Skeletal muscle tissue (tissue), 4 donors: ENCODE results near the gene DIS3L. TPM values are rescaled to one million over a fixed set of nuclear protein-coding genes. Genes with fewer than 3 reads are reported as not detected.
"Not testable (repeated sequence)": the region's sequence is repeated elsewhere in the genome, so short reads cannot be mapped to it uniquely, and the experiment has no call there.

Experiments used
- H3K27ac ChIP-seq: one replicate; pipeline ENCODE4 v1.7.0; 2013; ENCODE audit warnings: mild to moderate bottlenecking, low read depth, low read length, inconsistent platforms
- H3K27me3 ChIP-seq, 3 donors: one replicate each; pipeline ENCODE4 v1.7.0; 2013; ENCODE audit warnings: low read length in 3 of 3; ENCODE audit not compliant: control insufficient read depth in 3 of 3, insufficient read depth in 3 of 3
- H3K36me3 ChIP-seq, 3 donors: one replicate each; pipeline ENCODE4 v1.7.0; 2013; ENCODE audit warnings: low read length in 3 of 3; ENCODE audit not compliant: control insufficient read depth in 3 of 3, insufficient read depth in 3 of 3
- H3K4me1 ChIP-seq, 3 donors: one replicate each; pipeline ENCODE4 v1.7.0; 2013; ENCODE audit warnings: low read length in 3 of 3, mild to moderate bottlenecking in 3 of 3; ENCODE audit not compliant: control insufficient read depth in 3 of 3, insufficient read depth in 3 of 3
- H3K4me3 ChIP-seq, 3 donors: one replicate each; pipeline ENCODE4 v1.7.0; 2013; ENCODE audit warnings: low read length in 3 of 3
- H3K9ac ChIP-seq, 3 donors: one replicate each; pipeline ENCODE4 v1.7.0; 2013; ENCODE audit warnings: low read length in 3 of 3, mild to moderate bottlenecking in 3 of 3, moderate library complexity in 2 of 3, low read depth in 1 of 3
- H3K9me3 ChIP-seq, 3 donors: one replicate each; pipeline ENCODE4 v1.7.0; 2013; ENCODE audit warnings: low read length in 3 of 3; ENCODE audit not compliant: control insufficient read depth in 3 of 3
- total RNA-seq: library from RNA; depleted of rRNA; stranded (reverse); fragments of >200 nt; gene quantifications from one replicate; pipeline ENCODE4 v1.2.3, GENCODE V29; 2014
- donor health status: Osteomylitis.

The DIS3L gene
- total RNA-seq = 28.7 TPM

- Histone ChIP-seq H3K9ac (peak within 1 kb of the TSS; percentile 90 to 96 (median 92)), H3K27me3 (no peaks in the 10 kb centered on the region), H3K4me1 (peaks cover 12 to 18% (median 18%) of the 10 kb centered on the region in 3 donors), H3K36me3 (peaks cover 0 to 4% (median 1%) of the 10 kb centered on the region in 3 donors), H3K4me3 (peak within 1 kb of the TSS; percentile 79 to 86 (median 82)), H3K9me3 (no peaks in the 10 kb centered on the region), H3K27ac (peak within 1 kb of the TSS; percentile 83)
Measured at GRCh38 chr15:66293419-66294156, at the start of gene DIS3L. TSS of gene DIS3L (plus strand) at chr15:66293568. CDS start at chr15:66293597, 29 bp downstream.

GRCh38 chr15:66245832-66246231, 47.5 kb upstream of the DIS3L start:
- H3K9ac ChIP-seq, H3K27ac ChIP-seq, H3K36me3 ChIP-seq, H3K4me1 ChIP-seq, H3K4me3 ChIP-seq, H3K9me3 ChIP-seq: not testable (repeated sequence)
- peaks cover 16 to 26% (median 17%) of the 10 kb centered on the region in 3 donors for H3K27me3 ChIP-seq

GRCh38 chr15:66246937-66247336, 46.4 kb upstream of the DIS3L start:
- Histone ChIP-seq H3K9ac (no peak overlapping the region), H3K36me3 (no peaks in the 10 kb centered on the region), H3K27ac (no peak overlapping the region), H3K27me3 (peaks cover 26 to 31% (median 28%) of the 10 kb centered on the region in 3 donors), H3K9me3 (no peaks in the 10 kb centered on the region), H3K4me3 (no peak overlapping the region), H3K4me1 (no peaks in the 10 kb centered on the region)

DNA sequence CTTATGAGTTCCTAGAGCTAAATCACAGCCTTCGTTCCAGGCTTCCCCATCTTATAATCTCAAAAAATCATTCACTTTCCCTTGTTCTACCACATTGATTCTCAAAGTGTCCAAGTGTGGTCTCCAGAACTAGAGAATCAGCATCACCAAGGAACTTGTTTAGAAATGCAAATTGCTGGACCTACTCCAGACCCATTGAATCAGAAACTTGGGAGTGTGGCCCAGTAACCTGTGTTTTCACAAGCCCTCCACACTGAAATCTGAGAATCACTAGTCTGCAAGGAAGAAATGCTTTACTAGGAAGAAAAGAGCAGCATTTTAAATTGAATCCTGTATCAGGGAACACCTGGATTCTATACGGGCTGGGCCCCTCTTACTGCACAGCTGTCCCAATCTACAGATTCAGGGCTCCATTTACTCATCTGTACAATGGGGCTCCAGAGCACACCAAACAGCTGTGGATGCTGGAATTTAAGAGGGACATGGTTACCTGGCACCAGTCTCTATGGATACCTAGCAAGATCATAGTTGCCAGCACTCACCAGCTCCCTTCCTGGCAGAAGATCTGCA, 43.7 kb upstream of the DIS3L start:
- Histone ChIP-seq H3K4me3 (no peak overlapping the region), H3K27me3 (peaks cover 46 to 49% (median 47%) of the 10 kb centered on the region in 3 donors), H3K36me3 (no peaks in the 10 kb centered on the region), H3K4me1 (peaks cover 12 to 22% (median 17%) of the 10 kb centered on the region in 3 donors), H3K9me3 (no peaks in the 10 kb centered on the region), H3K27ac (no peak overlapping the region), H3K9ac (no peak overlapping the region)

- Histone ChIP-seq H3K27ac (no peak overlapping the region), H3K36me3 (no peaks in the 10 kb centered on the region), H3K9ac (no peak overlapping the region), H3K9me3 (no peaks in the 10 kb centered on the region), H3K27me3 (peaks cover 53 to 62% (median 61%) of the 10 kb centered on the region in 3 donors), H3K4me1 (peaks cover 12 to 22% (median 18%) of the 10 kb centered on the region in 3 donors), H3K4me3 (no peak overlapping the region)
Measured at GRCh38 chr15:66251065-66251789, 42.1 kb upstream of the DIS3L start.

DNA sequence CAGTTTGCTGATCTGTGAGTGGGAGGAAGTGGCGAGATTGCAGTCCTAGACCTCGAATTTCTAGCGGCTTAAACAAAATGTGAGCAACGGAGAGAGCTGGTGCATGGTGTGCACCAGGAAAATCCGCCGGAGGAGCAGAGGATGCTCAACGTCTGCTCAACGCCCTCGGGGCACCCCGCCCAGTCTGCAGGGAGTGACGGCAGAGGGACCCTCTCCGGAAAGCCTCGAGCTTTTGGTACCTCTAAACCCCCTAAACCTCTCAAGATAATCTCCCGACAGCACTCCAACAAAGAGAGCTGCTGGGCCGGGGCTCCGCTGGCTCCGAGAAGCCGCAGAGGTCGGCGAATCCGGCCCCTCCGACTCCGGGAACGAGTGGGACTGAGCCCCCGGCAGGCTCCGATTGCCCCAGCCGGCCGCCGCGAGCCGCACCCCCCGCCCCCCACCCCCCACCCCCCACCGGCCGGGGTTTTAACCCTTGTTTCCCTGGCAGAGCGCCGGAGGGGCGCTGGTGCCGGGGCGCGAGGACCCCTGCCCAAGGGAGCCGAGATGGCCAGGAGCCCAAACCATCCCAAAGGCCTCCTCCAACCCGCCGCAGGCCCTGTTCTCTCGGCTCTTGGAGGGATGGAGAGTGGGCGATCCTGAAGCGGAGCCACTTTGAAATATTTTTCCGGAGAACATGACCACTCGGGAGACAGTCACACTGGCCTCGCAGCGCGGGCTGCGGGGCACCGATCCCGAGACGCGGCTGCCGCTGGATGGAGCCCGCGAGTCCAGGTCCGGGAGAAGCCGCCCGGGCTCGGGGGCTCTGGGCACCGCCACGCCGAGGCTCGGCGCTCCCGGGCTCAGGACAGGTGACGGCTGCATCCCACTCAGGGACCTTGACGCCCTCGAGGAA, 41.3 kb upstream of the DIS3L start:
- Histone ChIP-seq H3K27ac (no peak overlapping the region), H3K27me3 (peaks cover 54 to 69% (median 69%) of the 10 kb centered on the region in 3 donors), H3K9ac (peak overlapping the region in 1 of 3 donors; percentile 50)

GRCh38 chr15:66252685-66253417, 40.5 kb upstream of the DIS3L start:
- H3K9ac ChIP-seq = peak overlapping the region in 2 of 3 donors; percentile 32 to 50
- H3K27me3 ChIP-seq = peaks cover 54 to 70% (median 69%) of the 10 kb centered on the region in 3 donors

More for the DNA sequence above, 41.3 kb upstream of the DIS3L start:
- Histone ChIP-seq H3K36me3 (no peaks in the 10 kb centered on the region), H3K4me1 (peaks cover 12 to 22% (median 18%) of the 10 kb centered on the region in 3 donors), H3K4me3 (peak overlapping the region; percentile 70 to 73 (median 72)), H3K9me3 (no peaks in the 10 kb centered on the region)

DNA sequence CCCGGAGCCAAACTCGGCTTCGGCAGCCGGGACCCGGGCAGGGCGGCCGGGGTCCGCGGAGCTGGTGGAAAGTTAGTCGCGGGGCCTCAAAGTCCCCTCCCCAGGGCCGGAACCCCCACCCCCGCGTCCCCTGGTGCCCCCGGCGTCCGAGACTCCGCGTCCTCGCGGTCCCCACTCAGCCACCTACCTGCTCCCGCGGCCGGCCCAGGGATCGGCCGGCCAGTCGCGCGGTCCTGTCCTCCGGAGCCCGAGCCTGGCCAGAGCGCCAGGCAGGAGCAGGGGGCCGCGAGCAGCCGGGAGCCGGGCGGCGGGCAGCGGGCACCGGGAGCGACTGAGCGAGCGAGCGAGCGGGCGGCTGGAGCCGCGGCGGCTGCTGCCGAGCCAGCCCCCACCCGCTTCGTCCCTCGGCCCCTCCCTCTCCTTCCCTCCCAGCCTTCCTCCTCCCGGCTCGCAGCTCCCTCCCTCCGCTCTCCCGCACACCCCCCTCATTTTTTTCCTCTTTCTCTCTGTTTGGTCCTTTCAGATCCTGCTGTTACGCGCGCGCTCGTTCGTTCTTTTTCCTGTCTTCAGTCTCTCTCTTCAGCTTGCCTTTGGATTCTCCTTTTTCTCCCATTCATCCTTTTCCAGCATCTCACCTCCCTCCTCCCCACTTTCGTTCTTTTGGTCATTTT, 39.8 kb upstream of the DIS3L start, which contains the start of gene MEGF11:
MEGF11 (minus strand) TSS at position 333 of the 671 bp plus-strand sequence. CDS start 125,347 bp downstream, outside the sequence.
- Histone ChIP-seq H3K9me3 (no peaks in the 10 kb centered on the region), H3K9ac (peak within 1 kb of the TSS in 2 of 3 donors; percentile 32 to 50), H3K4me1 (peaks cover 12 to 22% (median 18%) of the 10 kb centered on the region in 3 donors), H3K27ac (no peak within 1 kb of the TSS), H3K4me3 (peak within 1 kb of the TSS; percentile 70 to 73 (median 72)), H3K36me3 (no peaks in the 10 kb centered on the region), H3K27me3 (peaks cover 54 to 70% (median 69%) of the 10 kb centered on the region in 3 donors)

More at GRCh38 chr15:66252685-66253417, 40.5 kb upstream of the DIS3L start:
- Histone ChIP-seq H3K9me3 (no peaks in the 10 kb centered on the region), H3K4me1 (peaks cover 12 to 22% (median 18%) of the 10 kb centered on the region in 3 donors), H3K4me3 (peak overlapping the region; percentile 70 to 73 (median 72)), H3K36me3 (no peaks in the 10 kb centered on the region), H3K27ac (no peak overlapping the region)
